CD4-positive, alpha-beta T cell (primary cell): Measurements from ENCODE around the gene IL16. TPM values are rescaled to one million over a fixed set of nuclear protein-coding genes. Genes with fewer than 3 reads are reported as not detected.
A peak's percentile ranks its signal among the peaks of the same experiment; 100 is the strongest.

ENCODE experiments used
- ATAC-seq: fragments of 200-7000 bp; cut with Tn5 transposase; one replicate; pipeline ENCODE4 v1.10.0; 2022; ENCODE audit warnings: mild to moderate bottlenecking; ENCODE audit not compliant: poor library complexity
- CTCF ChIA-PET: fragments of 350-600 bp; sonication (Branson Sonifier 250); formaldehyde crosslinking; loops from one replicate; lab custom pipeline; 2021; ENCODE audit warnings: antibody characterized with exemption, inconsistent platforms; lab: Charles Lee
- POLR2A ChIA-PET: fragments of 350-600 bp; sonication (Branson Sonifier 250); formaldehyde crosslinking; loops from one replicate; lab custom pipeline; 2021; ENCODE audit warnings: antibody characterized with exemption, inconsistent platforms; lab: Charles Lee
- DNase-seq, 14 experiments: peaks; one replicate each; pipeline ENCODE4 v3.0.0-alpha.2; 2013 to 2020; ENCODE audit warnings: mixed read lengths in 2 of 14
- H3K27ac ChIP-seq, 2 donors: one replicate each; pipeline versions ENCODE4 v1.5.1 to v1.7.0; 2013; ENCODE audit warnings: low read length in 2 of 2, low read depth in 1 of 2, mild to moderate bottlenecking in 1 of 2
- H3K27me3 ChIP-seq, 2 experiments: 1 replicate in 1 of 2; 2 replicates in 1 of 2; pipeline versions ENCODE4 v1.6.1 to v1.7.0; 2013; ENCODE audit warnings: low read length in 2 of 2, control low read depth in 1 of 2, mild to moderate bottlenecking in 1 of 2, moderate library complexity in 1 of 2; ENCODE audit not compliant: insufficient read depth in 2 of 2, control insufficient read depth in 1 of 2
- H3K36me3 ChIP-seq: one replicate; pipeline ENCODE4 v1.6.1; 2013; ENCODE audit warnings: low read length, control low read depth; ENCODE audit not compliant: insufficient read depth
- H3K4me1 ChIP-seq: one replicate; pipeline ENCODE4 v1.6.1; 2013; ENCODE audit warnings: low read length, control low read depth; ENCODE audit not compliant: insufficient read depth
- H3K4me3 ChIP-seq: one replicate; pipeline ENCODE4 v1.5.1; 2013; ENCODE audit warnings: mild to moderate bottlenecking, low read length, moderate library complexity
- H3K9me3 ChIP-seq, 2 experiments: 1 replicate in 1 of 2; 2 replicates in 1 of 2; pipeline versions ENCODE4 v1.6.1 to v1.7.0; 2013; ENCODE audit warnings: low read length in 2 of 2, mild to moderate bottlenecking in 2 of 2, control low read depth in 1 of 2, moderate library complexity in 1 of 2; ENCODE audit not compliant: control insufficient read depth in 1 of 2, insufficient read depth in 1 of 2
- H3K27ac Mint-ChIP-seq: one replicate; pipeline ENCODE4 v1.8.0; 2020; ENCODE audit warnings: mixed read lengths
- H3K27me3 Mint-ChIP-seq: one replicate; pipeline ENCODE4 v1.8.0; 2021; ENCODE audit warnings: mixed read lengths
- H3K36me3 Mint-ChIP-seq: one replicate; pipeline ENCODE4 v1.8.0; 2021; ENCODE audit warnings: low read depth, mixed read lengths
- H3K4me1 Mint-ChIP-seq: one replicate; pipeline ENCODE4 v1.8.0; 2021; ENCODE audit warnings: low read depth, mixed read lengths
- H3K4me3 Mint-ChIP-seq: one replicate; pipeline ENCODE4 v1.8.0; 2020; ENCODE audit warnings: mild to moderate bottlenecking, mixed read lengths
- H3K9me3 Mint-ChIP-seq: one replicate; pipeline ENCODE4 v1.8.0; 2020; ENCODE audit warnings: mixed read lengths
- CTCF ChIP-seq: fragments of 200-600 bp; IDR thresholded peaks from one replicate; pipeline ENCODE4 v1.8.0; 2022; ENCODE audit warnings: antibody characterized with exemption, mild to moderate bottlenecking
- intact Hi-C, 2 experiments: fragments of 100-400 bp; cut with DNase I in 1 of 2; cut with micrococcal nuclease in 1 of 2; formaldehyde crosslinking; loops; one replicate each; pipeline versions ENCODE4 v1.15.1 to v1.9.0; 2023 to 2025; cut with DNase I, micrococcal nuclease
- total RNA-seq, 174 experiments: library from RNA in 2 of 174; stranded (reverse) in 2 of 174; gene quantifications; one replicate each; pipeline ENCODE4 v1.2.3 and lab custom pipeline; 2021 to 2026

The IL16 gene
- total RNA-seq, 2 experiments from 2014 or later = 164 to 168 TPM

GRCh38 chr15:81285461-81285860 is 88.8 kb downstream of the IL16 start:
- no peak for DNase-seq
- ChIA-PET POLR2A (interaction anchor here (1.6 to 3.1 kb wide), 5 partner anchors 10 to 285 kb away, joined by 4 to 148 read pairs (median 13); no protein-coding TSS in a partner anchor), CTCF (interaction anchor here (3.0 kb wide), 1 partner anchor 10 kb away, joined by 13 read pairs; no protein-coding TSS in a partner anchor)
- Mint-ChIP-seq H3K4me3 (peak overlapping the region; percentile 45), H3K27me3 (no peaks in the 10 kb centered on the region), H3K9me3 (no peaks in the 10 kb centered on the region), H3K4me1 (peaks cover 80% of the 10 kb centered on the region), H3K27ac (peak overlapping the region; percentile 92), H3K36me3 (no peaks in the 10 kb centered on the region)
- Histone ChIP-seq H3K4me1 (peaks cover 68% of the 10 kb centered on the region), H3K27ac (peak overlapping the region; percentile 80 to 84), H3K36me3 (no peaks in the 10 kb centered on the region), H3K27me3 (no peaks in the 10 kb centered on the region), H3K9me3 (no peaks in the 10 kb centered on the region), H3K4me3 (no peak overlapping the region)
- ATAC-seq = no peak
- intact Hi-C loops = loop anchor here in 1 of 2 experiments (5.0 kb wide), 1 partner anchor 37 kb away; the partner anchor contains the start of gene STARD5
- TF ChIP-seq CTCF = no peak

GRCh38 chr15:81286621-81287121 is 90.0 kb downstream of the IL16 start:
- H3K9me3 Mint-ChIP-seq = no peaks in the 10 kb centered on the region
- peak overlapping the region; percentile 80 to 84 for H3K27ac ChIP-seq
- ATAC-seq = peak; percentile 94
- H3K27me3 Mint-ChIP-seq = no peaks in the 10 kb centered on the region
- CTCF ChIA-PET = interaction anchor here (1.0 to 3.0 kb wide), 5 partner anchors 10 to 21 kb away, joined by 3 to 13 read pairs (median 4); no protein-coding TSS in a partner anchor
- intact Hi-C loops = loop anchor here in 1 of 2 experiments (1.0 to 5.0 kb wide), 2 partner anchors 8 to 36 kb away; partner anchors contain the start of gene STARD5
- TF ChIP-seq CTCF = no peak
- peaks cover 79% of the 10 kb centered on the region for H3K4me1 Mint-ChIP-seq
- peak overlapping the region; percentile 45 for H3K4me3 Mint-ChIP-seq
- H3K4me1 ChIP-seq = peaks cover 71% of the 10 kb centered on the region
- no peaks in the 10 kb centered on the region for H3K36me3 Mint-ChIP-seq
- DNase-seq = peak in 3 of 14 experiments; percentile 65 to 68 (median 68)
- H3K36me3 ChIP-seq = no peaks in the 10 kb centered on the region
- no peaks in the 10 kb centered on the region for H3K9me3 ChIP-seq
- no peaks in the 10 kb centered on the region for H3K27me3 ChIP-seq
- POLR2A ChIA-PET = interaction anchor here (0.7 to 3.1 kb wide), 13 partner anchors 8 to 287 kb away, joined by 3 to 148 read pairs (median 4); partner anchors contain the start of gene STARD5
- peak overlapping the region; percentile 5 for H3K4me3 ChIP-seq
- peak overlapping the region; percentile 92 for H3K27ac Mint-ChIP-seq

GRCh38 chr15:81288040-81288439 is 91.4 kb downstream of the IL16 start:
- Histone ChIP-seq H3K4me1 (peaks cover 80% of the 10 kb centered on the region), H3K9me3 (no peaks in the 10 kb centered on the region), H3K4me3 (no peak overlapping the region), H3K27me3 (no peaks in the 10 kb centered on the region), H3K27ac (peak overlapping the region; percentile 80 to 84), H3K36me3 (no peaks in the 10 kb centered on the region)
- H3K9me3 Mint-ChIP-seq = no peaks in the 10 kb centered on the region
- H3K4me1 Mint-ChIP-seq = peaks cover 86% of the 10 kb centered on the region
- POLR2A ChIA-PET = interaction anchor here (1.4 to 3.1 kb wide), 3 partner anchors 9 to 21 kb away, joined by 3 to 148 read pairs (median 29); no protein-coding TSS in a partner anchor
- TF ChIP-seq CTCF = no peak
- no peak for DNase-seq
- no peaks in the 10 kb centered on the region for H3K27me3 Mint-ChIP-seq
- CTCF ChIA-PET = interaction anchor here (1.4 to 3.0 kb wide), 2 partner anchors 12 to 19 kb away, joined by 3 to 13 read pairs; no protein-coding TSS in a partner anchor
- H3K36me3 Mint-ChIP-seq = no peaks in the 10 kb centered on the region
- no peak for ATAC-seq
- intact Hi-C loops = loop anchor here in 1 of 2 experiments (5.0 kb wide), 1 partner anchor 34 kb away; the partner anchor contains the start of gene STARD5
- no peak overlapping the region for H3K4me3 Mint-ChIP-seq
- H3K27ac Mint-ChIP-seq = peak overlapping the region; percentile 92
